Fibroblast of the aortic adventitia (primary cell): ENCODE measurements around the gene RAB3GAP2. TPM values are rescaled to one million over a fixed set of nuclear protein-coding genes. Genes with fewer than 3 reads are reported as not detected.
"Not testable (repeated sequence)": the region's sequence is repeated elsewhere in the genome, so short reads cannot be mapped to it uniquely, and the experiment has no call there.

Experiments used
- DNase-seq: peaks from one replicate; pipeline ENCODE4 v3.0.0-alpha.2; 2010; ENCODE audit warnings: low read depth
- H3K4me3 ChIP-seq: 2 replicates; pipeline ENCODE4 v1.5.1; 2011; ENCODE audit warnings: low read depth, mild to moderate bottlenecking, control low read depth, low read length, moderate library complexity
- total RNA-seq: library from RNA; depleted of rRNA; stranded (reverse); fragments of >200 nt; gene quantifications from 2 replicates; pipeline ENCODE4 v1.2.3, GENCODE V29; 2012; ENCODE audit warnings: low replicate concordance
- TF ChIP-seq, protein P1 (sequence below): IDR thresholded peaks from 2 replicates; pipeline ENCODE4 v1.5.1; 2011; ENCODE audit warnings: mild to moderate bottlenecking, low read length, control low read depth, inconsistent platforms; ENCODE audit not compliant: insufficient read depth

Gene RAB3GAP2
- total RNA-seq, 1 donor: 39.7 TPM

DNA sequence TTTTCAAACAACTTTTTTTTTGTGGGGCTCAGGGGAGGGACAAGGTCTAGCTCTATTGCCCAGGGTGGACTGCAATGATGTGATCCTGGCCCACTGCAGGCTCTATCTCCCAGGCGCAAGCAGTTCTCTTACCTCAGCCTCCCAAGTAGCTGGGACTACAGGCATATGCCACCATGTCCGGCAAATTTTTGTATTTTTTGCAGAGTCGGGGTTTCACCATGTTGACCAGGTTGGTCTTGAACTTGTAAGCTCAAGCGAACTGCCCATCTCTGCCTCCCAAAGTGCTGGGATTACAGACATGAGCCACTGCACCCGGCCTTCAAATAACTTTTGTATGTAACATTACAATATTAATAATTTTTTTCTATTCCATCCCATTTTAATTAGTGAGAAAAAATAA, 33.0 kb downstream of the RAB3GAP2 start:
- no peak for DNase-seq
- H3K4me3 ChIP-seq: no peak overlapping the region
- TF ChIP-seq, protein P1, sequence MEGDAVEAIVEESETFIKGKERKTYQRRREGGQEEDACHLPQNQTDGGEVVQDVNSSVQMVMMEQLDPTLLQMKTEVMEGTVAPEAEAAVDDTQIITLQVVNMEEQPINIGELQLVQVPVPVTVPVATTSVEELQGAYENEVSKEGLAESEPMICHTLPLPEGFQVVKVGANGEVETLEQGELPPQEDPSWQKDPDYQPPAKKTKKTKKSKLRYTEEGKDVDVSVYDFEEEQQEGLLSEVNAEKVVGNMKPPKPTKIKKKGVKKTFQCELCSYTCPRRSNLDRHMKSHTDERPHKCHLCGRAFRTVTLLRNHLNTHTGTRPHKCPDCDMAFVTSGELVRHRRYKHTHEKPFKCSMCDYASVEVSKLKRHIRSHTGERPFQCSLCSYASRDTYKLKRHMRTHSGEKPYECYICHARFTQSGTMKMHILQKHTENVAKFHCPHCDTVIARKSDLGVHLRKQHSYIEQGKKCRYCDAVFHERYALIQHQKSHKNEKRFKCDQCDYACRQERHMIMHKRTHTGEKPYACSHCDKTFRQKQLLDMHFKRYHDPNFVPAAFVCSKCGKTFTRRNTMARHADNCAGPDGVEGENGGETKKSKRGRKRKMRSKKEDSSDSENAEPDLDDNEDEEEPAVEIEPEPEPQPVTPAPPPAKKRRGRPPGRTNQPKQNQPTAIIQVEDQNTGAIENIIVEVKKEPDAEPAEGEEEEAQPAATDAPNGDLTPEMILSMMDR: no peak

DNA sequence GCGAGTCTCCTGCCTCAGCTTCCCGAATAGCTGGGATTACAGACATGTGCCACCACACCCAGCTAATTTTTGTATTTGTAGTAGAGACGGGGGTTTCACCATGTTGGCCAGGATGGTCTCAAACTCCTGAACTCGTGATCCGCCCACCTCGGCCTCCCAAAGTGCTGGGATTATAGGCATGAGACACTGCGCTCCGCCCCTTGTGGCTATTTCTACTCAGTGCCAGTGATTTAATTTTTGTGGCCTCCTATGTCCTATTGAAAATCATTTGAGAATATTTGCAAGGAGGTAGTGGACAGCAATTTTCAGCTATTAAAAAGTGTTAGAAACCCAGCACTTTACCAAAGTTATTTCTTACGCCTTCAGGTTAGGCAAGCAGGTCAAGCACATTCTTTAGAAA, 36.0 kb downstream of the RAB3GAP2 start:
- not testable (repeated sequence) for H3K4me3 ChIP-seq, DNase-seq

DNA sequence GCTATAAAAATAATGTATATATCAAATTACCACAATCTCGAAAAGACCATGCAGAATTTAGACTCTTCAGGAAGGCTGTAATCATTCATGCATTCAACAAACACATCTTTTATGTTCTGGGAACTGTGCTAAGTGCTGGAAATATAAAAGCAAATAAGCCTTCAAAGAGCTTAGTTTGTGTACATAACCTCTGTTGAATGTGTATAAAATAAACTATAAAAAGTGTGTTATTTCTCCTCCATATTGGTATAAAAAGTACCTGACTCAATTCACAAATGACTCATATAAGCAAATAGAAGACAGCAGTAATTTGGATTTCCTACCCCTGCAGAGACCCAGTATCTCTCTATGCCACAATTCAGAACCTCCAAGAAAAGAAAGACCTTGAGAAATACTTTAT, 36.8 kb downstream of the RAB3GAP2 start:
- TF ChIP-seq, protein P1: no peak
- no peak for DNase-seq
- H3K4me3 ChIP-seq: no peak overlapping the region

DNA sequence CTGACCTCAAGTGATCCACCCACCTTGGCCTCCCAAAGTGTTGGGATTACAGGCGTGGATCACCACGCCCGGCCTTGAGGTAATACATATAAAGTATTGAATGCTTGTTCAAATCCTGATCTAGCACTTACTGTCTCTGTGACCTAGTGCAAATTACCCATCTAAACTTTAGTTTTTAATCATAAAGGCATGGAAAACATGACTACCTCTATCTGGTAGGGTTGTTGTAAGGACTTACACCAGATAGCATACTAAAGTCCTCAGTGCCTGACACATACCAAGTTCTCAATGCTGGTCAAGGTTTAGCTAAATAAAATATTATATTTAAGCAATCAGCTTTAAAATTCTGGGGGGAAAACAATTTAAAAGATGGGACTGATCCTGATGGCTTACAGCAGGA, 38.3 kb downstream of the RAB3GAP2 start:
- DNase-seq: no peak
- TF ChIP-seq, protein P1: no peak
- no peak overlapping the region for H3K4me3 ChIP-seq

DNA sequence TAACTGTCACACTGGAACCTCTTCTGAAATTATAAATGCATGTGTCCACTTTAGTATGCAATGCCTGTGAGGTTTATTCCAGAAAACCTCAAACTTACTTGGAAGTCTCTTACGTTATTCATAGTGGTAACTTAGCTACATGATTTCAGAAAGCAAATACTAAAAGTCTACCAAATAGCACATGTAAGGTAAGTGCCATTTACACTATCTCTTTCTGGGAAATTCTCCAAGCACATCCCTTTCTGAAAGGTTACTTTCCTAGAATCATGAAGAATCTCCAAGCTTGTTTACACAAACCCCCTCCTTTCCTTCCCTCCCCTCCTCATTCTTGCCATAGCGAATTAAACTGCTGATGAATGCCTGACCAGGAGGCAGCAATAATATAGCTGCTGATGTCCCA, 42.5 kb downstream of the RAB3GAP2 start:
- H3K4me3 ChIP-seq: no peak overlapping the region
- DNase-seq: no peak
- TF ChIP-seq, protein P1: no peak

DNA sequence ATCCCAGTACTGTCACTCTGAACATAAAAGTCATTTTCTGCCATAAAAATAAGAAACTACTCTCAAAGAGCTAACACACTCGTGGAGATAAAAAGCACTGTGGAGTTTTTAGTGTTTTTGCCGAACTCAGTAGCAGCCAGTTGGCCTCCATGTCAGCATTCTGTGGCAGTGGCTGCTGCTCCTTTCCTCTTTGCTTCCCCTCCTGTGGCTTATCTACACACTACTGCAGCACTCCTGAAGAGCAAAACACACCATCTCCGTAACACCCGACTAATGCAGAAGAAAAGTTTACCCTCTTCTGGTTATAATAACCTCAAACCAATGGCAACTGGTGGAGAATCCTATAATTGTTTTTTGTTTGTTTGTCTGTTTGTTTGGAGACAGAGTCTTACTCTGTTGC, 44.9 kb downstream of the RAB3GAP2 start:
- TF ChIP-seq, protein P1: no peak
- DNase-seq: no peak
- no peak overlapping the region for H3K4me3 ChIP-seq

DNA sequence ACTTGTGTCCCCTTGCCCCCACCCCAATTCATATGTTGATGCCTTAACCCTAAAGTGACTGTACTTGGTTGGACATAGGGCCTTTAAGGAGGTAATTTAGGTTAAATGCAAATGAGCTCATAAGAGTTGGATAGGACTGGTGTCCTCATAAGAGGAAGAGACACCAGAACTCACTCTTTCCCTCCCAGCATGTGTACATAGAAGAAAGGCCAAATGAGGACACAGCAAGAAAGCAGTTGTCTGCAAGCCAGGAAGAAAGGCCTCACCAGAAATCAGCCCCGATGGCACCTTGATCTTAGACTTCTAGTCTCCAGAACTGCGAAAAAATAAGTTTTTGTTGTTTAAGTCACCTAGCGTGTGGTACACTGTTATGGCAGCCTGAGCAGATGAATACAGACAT, 45.5 kb downstream of the RAB3GAP2 start:
- TF ChIP-seq, protein P1: no peak
- no peak for DNase-seq
- no peak overlapping the region for H3K4me3 ChIP-seq
